Measurements from ENCODE around the gene UBAC1.
"Not testable (repeated sequence)": the region's sequence is repeated elsewhere in the genome, so short reads cannot be mapped to it uniquely, and the experiment has no call there.

UBAC1 gene

GRCh38 chr9:135961811-135962695, 880 bp upstream of the UBAC1 start:
- in situ Hi-C loops (cut with MboI; ENCODE audit: low sequenced_read_pairs) = no loop called here

- in situ Hi-C loops (cut with MboI; ENCODE audit: low sequenced_read_pairs) = no loop called here
These were observed 529 bp downstream of the UBAC1 start for GRCh38 chr9:135960411-135961276.

- in situ Hi-C loops (cut with MboI; ENCODE audit: low sequenced_read_pairs) = no loop called here
These were observed 1.4 kb downstream of the UBAC1 start for GRCh38 chr9:135959814-135960213.

GRCh38 chr9:135958485-135958884, 2.7 kb downstream of the UBAC1 start:
- in situ Hi-C loops (cut with MboI; ENCODE audit: low sequenced_read_pairs) = no loop called here

GRCh38 chr9:135957431-135957830, 3.7 kb downstream of the UBAC1 start:
- in situ Hi-C loops (cut with MboI; ENCODE audit: low sequenced_read_pairs) = no loop called here

GRCh38 chr9:135956802-135957174, 4.4 kb downstream of the UBAC1 start:
- in situ Hi-C loops (cut with MboI; ENCODE audit: low sequenced_read_pairs) = no loop called here

GRCh38 chr9:135955934-135956801, 5.0 kb downstream of the UBAC1 start:
- in situ Hi-C loops (cut with MboI; ENCODE audit: low sequenced_read_pairs) = no loop called here

GRCh38 chr9:135952664-135953206, 8.4 kb downstream of the UBAC1 start:
- in situ Hi-C loops (cut with MboI; ENCODE audit: low sequenced_read_pairs) = no loop called here

- in situ Hi-C loops (cut with MboI; ENCODE audit: low sequenced_read_pairs) = no loop called here
These were observed 9.1 kb downstream of the UBAC1 start for GRCh38 chr9:135951889-135952663.

- in situ Hi-C loops (cut with MboI; ENCODE audit: low sequenced_read_pairs) = not testable (repeated sequence)
These were observed 9.9 kb downstream of the UBAC1 start for GRCh38 chr9:135951310-135951709.

- in situ Hi-C loops (cut with MboI; ENCODE audit: low sequenced_read_pairs) = not testable (repeated sequence)
These were observed 10.3 kb downstream of the UBAC1 start for GRCh38 chr9:135950841-135951240.

GRCh38 chr9:135950135-135950682, 11.0 kb downstream of the UBAC1 start:
- in situ Hi-C loops (cut with MboI; ENCODE audit: low sequenced_read_pairs) = no loop called here

GRCh38 chr9:135949501-135950134, 11.6 kb downstream of the UBAC1 start:
- in situ Hi-C loops (cut with MboI; ENCODE audit: low sequenced_read_pairs) = no loop called here

- in situ Hi-C loops (cut with MboI; ENCODE audit: low sequenced_read_pairs) = no loop called here
These were observed 12.2 kb downstream of the UBAC1 start for GRCh38 chr9:135948968-135949367.

GRCh38 chr9:135948446-135948845, 12.7 kb downstream of the UBAC1 start:
- in situ Hi-C loops (cut with MboI; ENCODE audit: low sequenced_read_pairs) = no loop called here

- in situ Hi-C loops (cut with MboI; ENCODE audit: low sequenced_read_pairs) = no loop called here
These were observed 13.6 kb downstream of the UBAC1 start for GRCh38 chr9:135947582-135947981.

- in situ Hi-C loops (cut with MboI; ENCODE audit: low sequenced_read_pairs) = not testable (repeated sequence)
These were observed 14.1 kb downstream of the UBAC1 start for GRCh38 chr9:135947105-135947504.

GRCh38 chr9:135946392-135946994, 14.7 kb downstream of the UBAC1 start:
- in situ Hi-C loops (cut with MboI; ENCODE audit: low sequenced_read_pairs) = no loop called here

GRCh38 chr9:135945969-135946368, 15.2 kb downstream of the UBAC1 start:
- in situ Hi-C loops (cut with MboI; ENCODE audit: low sequenced_read_pairs) = no loop called here
